ENCODE results near the gene SPDYE17.
"Not testable (repeated sequence)": the region's sequence is repeated elsewhere in the genome, so short reads cannot be mapped to it uniquely, and the experiment has no call there.

GRCh38 chr7:77079112-77079511 is 47.0 kb upstream of the SPDYE17 start:
- not testable (repeated sequence) for TF ChIP-seq CTCF (tag by site-specific recombination; IDR thresholded peaks at IDR 0.05); TCF7L2 (IDR thresholded peaks at IDR 0.05; ENCODE audit: borderline replicate concordance, low read depth, low read length); ZNF48 (tag by site-specific recombination; IDR thresholded peaks at IDR 0.05); ZBTB21 (tag by site-specific recombination; IDR thresholded peaks at IDR 0.05); ZNF404 (tag by site-specific recombination; IDR thresholded peaks at IDR 0.05); ZSCAN23 (tag by site-specific recombination; IDR thresholded peaks at IDR 0.05); ZNF138 (tag by site-specific recombination; IDR thresholded peaks at IDR 0.05; ENCODE audit: borderline replicate concordance); ZNF701 (tag by site-specific recombination; IDR thresholded peaks at IDR 0.05); ZNF121 (tag by site-specific recombination; IDR thresholded peaks at IDR 0.05); ZNF670 (tag by site-specific recombination; IDR thresholded peaks at IDR 0.05; ENCODE audit: low read depth); ZNF776 (tag by site-specific recombination; IDR thresholded peaks at IDR 0.05; ENCODE audit: borderline replicate concordance)
- TF ChIP-seq, protein P1, sequence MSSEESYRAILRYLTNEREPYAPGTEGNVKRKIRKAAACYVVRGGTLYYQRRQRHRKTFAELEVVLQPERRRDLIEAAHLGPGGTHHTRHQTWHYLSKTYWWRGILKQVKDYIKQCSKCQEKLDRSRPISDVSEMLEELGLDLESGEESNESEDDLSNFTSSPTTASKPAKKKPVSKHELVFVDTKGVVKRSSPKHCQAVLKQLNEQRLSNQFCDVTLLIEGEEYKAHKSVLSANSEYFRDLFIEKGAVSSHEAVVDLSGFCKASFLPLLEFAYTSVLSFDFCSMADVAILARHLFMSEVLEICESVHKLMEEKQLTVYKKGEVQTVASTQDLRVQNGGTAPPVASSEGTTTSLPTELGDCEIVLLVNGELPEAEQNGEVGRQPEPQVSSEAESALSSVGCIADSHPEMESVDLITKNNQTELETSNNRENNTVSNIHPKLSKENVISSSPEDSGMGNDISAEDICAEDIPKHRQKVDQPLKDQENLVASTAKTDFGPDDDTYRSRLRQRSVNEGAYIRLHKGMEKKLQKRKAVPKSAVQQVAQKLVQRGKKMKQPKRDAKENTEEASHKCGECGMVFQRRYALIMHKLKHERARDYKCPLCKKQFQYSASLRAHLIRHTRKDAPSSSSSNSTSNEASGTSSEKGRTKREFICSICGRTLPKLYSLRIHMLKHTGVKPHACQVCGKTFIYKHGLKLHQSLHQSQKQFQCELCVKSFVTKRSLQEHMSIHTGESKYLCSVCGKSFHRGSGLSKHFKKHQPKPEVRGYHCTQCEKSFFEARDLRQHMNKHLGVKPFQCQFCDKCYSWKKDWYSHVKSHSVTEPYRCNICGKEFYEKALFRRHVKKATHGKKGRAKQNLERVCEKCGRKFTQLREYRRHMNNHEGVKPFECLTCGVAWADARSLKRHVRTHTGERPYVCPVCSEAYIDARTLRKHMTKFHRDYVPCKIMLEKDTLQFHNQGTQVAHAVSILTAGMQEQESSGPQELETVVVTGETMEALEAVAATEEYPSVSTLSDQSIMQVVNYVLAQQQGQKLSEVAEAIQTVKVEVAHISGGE (tag by site-specific recombination; conservative IDR thresholded peaks at IDR 0.05; ENCODE audit: low read depth): not testable (repeated sequence)
